GM18861 (cell line): ENCODE data around the gene ARHGAP21.
A peak's percentile ranks its signal among the peaks of the same experiment; 100 is the strongest.
"Not testable (repeated sequence)": the region's sequence is repeated elsewhere in the genome, so short reads cannot be mapped to it uniquely, and the experiment has no call there.

Source experiments
- ATAC-seq: cut with Tn5 transposase; IDR thresholded peaks from one replicate; pipeline ENCODE4 v1.9.1; 2021; ENCODE audit not compliant: unreplicated experiment

The ARHGAP21 gene

GRCh38 chr10:24685958-24686540, 37.6 kb downstream of the ARHGAP21 start:
- no peak for ATAC-seq

GRCh38 chr10:24683554-24683953, 40.1 kb downstream of the ARHGAP21 start:
- ATAC-seq, result no peak

- no peak for ATAC-seq
These were observed 42.1 kb downstream of the ARHGAP21 start for GRCh38 chr10:24681572-24682088.

GRCh38 chr10:24680647-24681524, 42.8 kb downstream of the ARHGAP21 start:
- no peak for ATAC-seq

GRCh38 chr10:24678757-24679156, 44.9 kb downstream of the ARHGAP21 start:
- ATAC-seq, result no peak

- ATAC-seq, result no peak
These were observed 48.6 kb downstream of the ARHGAP21 start for GRCh38 chr10:24674892-24675632.

GRCh38 chr10:24670964-24671670, 52.6 kb downstream of the ARHGAP21 start:
- no peak for ATAC-seq

GRCh38 chr10:24669285-24669852, 54.3 kb downstream of the ARHGAP21 start:
- ATAC-seq, result no peak

GRCh38 chr10:24668247-24668646, 55.4 kb downstream of the ARHGAP21 start:
- no peak for ATAC-seq

GRCh38 chr10:24664991-24665390, 58.7 kb downstream of the ARHGAP21 start:
- ATAC-seq, result no peak

GRCh38 chr10:24661376-24661775, 62.3 kb downstream of the ARHGAP21 start:
- no peak for ATAC-seq

GRCh38 chr10:24658319-24658718, 65.4 kb downstream of the ARHGAP21 start:
- not testable (repeated sequence) for ATAC-seq

GRCh38 chr10:24656326-24656725, 67.4 kb downstream of the ARHGAP21 start:
- ATAC-seq, result not testable (repeated sequence)

GRCh38 chr10:24652381-24652957, 71.2 kb downstream of the ARHGAP21 start:
- peak; percentile 92 for ATAC-seq

- peak; percentile 7 for ATAC-seq
These were observed 71.8 kb downstream of the ARHGAP21 start for GRCh38 chr10:24651923-24652322.

- ATAC-seq, result no peak
These were observed 72.9 kb downstream of the ARHGAP21 start for GRCh38 chr10:24650669-24651391.

GRCh38 chr10:24645784-24646183, 77.9 kb downstream of the ARHGAP21 start:
- no peak for ATAC-seq

- no peak for ATAC-seq
These were observed 78.7 kb downstream of the ARHGAP21 start for GRCh38 chr10:24645022-24645421.

- ATAC-seq, result no peak
These were observed 79.9 kb downstream of the ARHGAP21 start for GRCh38 chr10:24643679-24644209.
